Measurements from ENCODE around the gene GAN.

DNA sequence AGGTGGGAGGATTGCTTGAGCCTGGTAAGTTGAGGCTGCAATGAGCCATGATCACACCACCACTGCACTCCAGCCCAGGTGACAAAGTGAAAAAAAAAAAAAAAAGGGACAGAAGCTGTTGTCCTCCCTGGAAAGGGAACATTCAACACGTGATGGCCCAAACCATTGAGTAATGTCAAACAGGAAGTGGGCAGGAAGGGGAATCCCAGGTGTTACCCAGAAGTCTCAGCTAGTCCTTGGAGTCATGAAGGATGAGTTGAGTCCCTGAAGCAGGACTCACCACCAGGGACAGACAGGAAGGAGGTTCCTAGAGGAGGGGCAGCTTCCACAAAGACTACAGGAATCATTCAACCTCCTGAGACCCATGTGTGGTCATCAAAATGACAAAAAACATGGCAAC lies 110.0 kb downstream of the GAN start:
- TF ChIP-seq EZH2 (IDR thresholded peaks at IDR 0.05; ENCODE audit: low read length, missing control alignments) = no peak
- TF ChIP-seq, protein P1, sequence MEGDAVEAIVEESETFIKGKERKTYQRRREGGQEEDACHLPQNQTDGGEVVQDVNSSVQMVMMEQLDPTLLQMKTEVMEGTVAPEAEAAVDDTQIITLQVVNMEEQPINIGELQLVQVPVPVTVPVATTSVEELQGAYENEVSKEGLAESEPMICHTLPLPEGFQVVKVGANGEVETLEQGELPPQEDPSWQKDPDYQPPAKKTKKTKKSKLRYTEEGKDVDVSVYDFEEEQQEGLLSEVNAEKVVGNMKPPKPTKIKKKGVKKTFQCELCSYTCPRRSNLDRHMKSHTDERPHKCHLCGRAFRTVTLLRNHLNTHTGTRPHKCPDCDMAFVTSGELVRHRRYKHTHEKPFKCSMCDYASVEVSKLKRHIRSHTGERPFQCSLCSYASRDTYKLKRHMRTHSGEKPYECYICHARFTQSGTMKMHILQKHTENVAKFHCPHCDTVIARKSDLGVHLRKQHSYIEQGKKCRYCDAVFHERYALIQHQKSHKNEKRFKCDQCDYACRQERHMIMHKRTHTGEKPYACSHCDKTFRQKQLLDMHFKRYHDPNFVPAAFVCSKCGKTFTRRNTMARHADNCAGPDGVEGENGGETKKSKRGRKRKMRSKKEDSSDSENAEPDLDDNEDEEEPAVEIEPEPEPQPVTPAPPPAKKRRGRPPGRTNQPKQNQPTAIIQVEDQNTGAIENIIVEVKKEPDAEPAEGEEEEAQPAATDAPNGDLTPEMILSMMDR (conservative IDR thresholded peaks at IDR 0.05 in 1 of 2, IDR thresholded peaks at IDR 0.05 in 1 of 2; ENCODE audit: low read depth in 1 of 2, low read length in 2 of 2) = no peak

Measured in fibroblast of lung (primary cell).